Glutamatergic neuron (in vitro differentiated cells): Measurements from ENCODE around the gene QARS1. TPM values are rescaled to one million over a fixed set of nuclear protein-coding genes. Genes with fewer than 3 reads are reported as not detected.

Experiments
- DNase-seq: peaks from one replicate; pipeline ENCODE4 v3.0.0; 2022
- H3K27ac Mint-ChIP-seq: one replicate; pipeline ENCODE4 v1.8.0; 2020; ENCODE audit warnings: mild to moderate bottlenecking, mixed read lengths, inconsistent platforms; ENCODE audit not compliant: unreplicated experiment
- H3K27me3 Mint-ChIP-seq: one replicate; pipeline ENCODE4 v1.8.0; 2020; ENCODE audit warnings: mild to moderate bottlenecking, moderate library complexity, mixed read lengths, inconsistent platforms; ENCODE audit not compliant: unreplicated experiment
- H3K36me3 Mint-ChIP-seq: one replicate; pipeline ENCODE4 v1.8.0; 2020; ENCODE audit warnings: mild to moderate bottlenecking, mixed read lengths, inconsistent platforms; ENCODE audit not compliant: unreplicated experiment
- H3K4me1 Mint-ChIP-seq: one replicate; pipeline ENCODE4 v1.8.0; 2020; ENCODE audit warnings: mild to moderate bottlenecking, low read depth, mixed read lengths, inconsistent platforms; ENCODE audit not compliant: unreplicated experiment
- H3K4me3 Mint-ChIP-seq: one replicate; pipeline ENCODE4 v1.8.0; 2020; ENCODE audit warnings: mild to moderate bottlenecking, mixed read lengths, inconsistent platforms; ENCODE audit not compliant: unreplicated experiment
- H3K9me3 Mint-ChIP-seq: one replicate; pipeline ENCODE4 v1.8.0; 2020; ENCODE audit warnings: mild to moderate bottlenecking, moderate library complexity, mixed read lengths, inconsistent platforms; ENCODE audit not compliant: unreplicated experiment
- CTCF ChIP-seq: fragments of 200-600 bp; sonication (generic); IDR thresholded peaks from one replicate; pipeline ENCODE4 v1.5.0; 2021; ENCODE audit not compliant: partially characterized antibody, unreplicated experiment
- total RNA-seq: library from RNA; stranded (reverse); fragmentation: NEBNext Ultra II Directional; extraction: Animal tissue kit (Norgen Biotek cat#: 25700); gene quantifications from one replicate; pipeline ENCODE4 v1.2.1, GENCODE V29; 2021; ENCODE audit not compliant: unreplicated experiment

QARS1 gene
- total RNA-seq, 1 donor from 2014 or later = 266 TPM

DNA sequence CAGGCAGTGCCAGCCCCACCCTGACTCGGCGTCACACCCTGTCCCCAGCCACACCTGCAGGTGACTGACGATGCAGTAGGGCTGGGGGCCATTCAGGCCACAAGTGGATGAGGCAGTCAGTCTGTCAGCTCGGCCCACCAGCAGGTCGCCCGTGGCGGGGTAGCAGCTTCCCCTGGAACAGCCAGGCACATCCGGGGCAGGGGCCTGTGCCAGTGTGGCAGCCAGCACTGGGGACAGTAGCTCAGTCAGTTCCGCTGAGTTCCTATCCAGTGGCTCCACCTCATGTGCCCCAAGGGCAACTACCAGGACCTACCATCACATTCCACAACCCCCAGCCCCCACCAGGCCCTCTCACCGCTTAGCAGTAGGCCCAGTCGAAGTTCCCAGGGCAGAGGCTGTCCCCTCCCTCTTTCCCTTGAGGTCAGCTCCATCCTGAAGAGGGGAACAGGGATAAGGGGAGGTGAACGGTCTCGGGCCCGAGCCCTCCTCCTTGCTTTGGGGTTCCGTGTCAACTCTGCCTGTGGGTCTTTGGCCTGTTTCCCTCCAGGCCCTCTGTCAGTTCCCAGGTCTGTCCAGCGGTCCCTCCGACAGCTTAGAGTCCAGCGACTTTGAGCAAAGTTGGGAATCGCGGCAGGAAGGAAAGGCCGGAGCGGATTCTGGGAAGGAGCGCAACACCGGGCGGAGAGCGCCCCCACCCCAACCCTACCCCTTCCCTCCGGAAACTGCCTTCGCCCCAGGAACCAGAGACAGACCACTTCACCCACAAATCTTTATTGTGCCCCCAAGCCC lies 28.1 kb upstream of the QARS1 start, which contains the start of gene LAMB2:
Gene LAMB2 (minus strand): TSS at position 614 of the 789 bp plus-strand sequence. CDS start 183 bp downstream, at position 431.
- H3K27ac Mint-ChIP-seq = peak within 1 kb of the TSS; percentile 78
- H3K9me3 Mint-ChIP-seq = no peaks in the 10 kb centered on the region
- TF ChIP-seq CTCF = no peak
- peak; percentile 73 for DNase-seq
- H3K27me3 Mint-ChIP-seq = peaks cover 1% of the 10 kb centered on the region
- no peaks in the 10 kb centered on the region for H3K4me1 Mint-ChIP-seq
- peak within 1 kb of the TSS; percentile 88 for H3K4me3 Mint-ChIP-seq
- no peaks in the 10 kb centered on the region for H3K36me3 Mint-ChIP-seq

GRCh38 chr3:49132073-49132436 lies 27.5 kb upstream of the QARS1 start:
- H3K27me3 Mint-ChIP-seq = peaks cover 1% of the 10 kb centered on the region
- H3K36me3 Mint-ChIP-seq = no peaks in the 10 kb centered on the region
- no peak for TF ChIP-seq CTCF
- no peaks in the 10 kb centered on the region for H3K9me3 Mint-ChIP-seq
- no peak for DNase-seq
- no peaks in the 10 kb centered on the region for H3K4me1 Mint-ChIP-seq
- H3K27ac Mint-ChIP-seq = peak overlapping the region; percentile 2
- peak overlapping the region; percentile 88 for H3K4me3 Mint-ChIP-seq

GRCh38 chr3:49131576-49131975 lies 27.0 kb upstream of the QARS1 start:
- Mint-ChIP-seq H3K4me3 (peak overlapping the region; percentile 26), H3K36me3 (no peaks in the 10 kb centered on the region), H3K27ac (peak overlapping the region; percentile 2), H3K9me3 (peaks cover 2% of the 10 kb centered on the region), H3K27me3 (peaks cover 1% of the 10 kb centered on the region), H3K4me1 (no peaks in the 10 kb centered on the region)
- DNase-seq = no peak
- no peak for TF ChIP-seq CTCF

- Mint-ChIP-seq H3K4me3 (no peak overlapping the region), H3K27ac (no peak overlapping the region), H3K36me3 (no peaks in the 10 kb centered on the region), H3K4me1 (no peaks in the 10 kb centered on the region), H3K9me3 (peaks cover 2% of the 10 kb centered on the region), H3K27me3 (peaks cover 1% of the 10 kb centered on the region)
- no peak for DNase-seq
- TF ChIP-seq CTCF = no peak
Measured at GRCh38 chr3:49131040-49131439, 26.5 kb upstream of the QARS1 start.

GRCh38 chr3:49124991-49125670 lies 20.6 kb upstream of the QARS1 start:
- DNase-seq = peak; percentile 22
- no peak overlapping the region for H3K4me3 Mint-ChIP-seq
- TF ChIP-seq CTCF = no peak
- H3K27ac Mint-ChIP-seq = peak overlapping the region; percentile 55
- peaks cover 8% of the 10 kb centered on the region for H3K27me3 Mint-ChIP-seq
- H3K36me3 Mint-ChIP-seq = no peaks in the 10 kb centered on the region
- H3K4me1 Mint-ChIP-seq = no peaks in the 10 kb centered on the region
- H3K9me3 Mint-ChIP-seq = peaks cover 4% of the 10 kb centered on the region
